Activated CD8-positive, alpha-beta memory T cell treated with anti-CD3 and anti-CD28 coated beads, Interleukin-2, amount 50 U/mL, for 24 hours (primary cell): ENCODE measurements around the gene RAI1.

Source experiments
- DNase-seq: peaks from one replicate; pipeline ENCODE4 v3.0.0-alpha.2; 2020; ENCODE audit errors: extremely low read depth

RAI1 gene

DNA sequence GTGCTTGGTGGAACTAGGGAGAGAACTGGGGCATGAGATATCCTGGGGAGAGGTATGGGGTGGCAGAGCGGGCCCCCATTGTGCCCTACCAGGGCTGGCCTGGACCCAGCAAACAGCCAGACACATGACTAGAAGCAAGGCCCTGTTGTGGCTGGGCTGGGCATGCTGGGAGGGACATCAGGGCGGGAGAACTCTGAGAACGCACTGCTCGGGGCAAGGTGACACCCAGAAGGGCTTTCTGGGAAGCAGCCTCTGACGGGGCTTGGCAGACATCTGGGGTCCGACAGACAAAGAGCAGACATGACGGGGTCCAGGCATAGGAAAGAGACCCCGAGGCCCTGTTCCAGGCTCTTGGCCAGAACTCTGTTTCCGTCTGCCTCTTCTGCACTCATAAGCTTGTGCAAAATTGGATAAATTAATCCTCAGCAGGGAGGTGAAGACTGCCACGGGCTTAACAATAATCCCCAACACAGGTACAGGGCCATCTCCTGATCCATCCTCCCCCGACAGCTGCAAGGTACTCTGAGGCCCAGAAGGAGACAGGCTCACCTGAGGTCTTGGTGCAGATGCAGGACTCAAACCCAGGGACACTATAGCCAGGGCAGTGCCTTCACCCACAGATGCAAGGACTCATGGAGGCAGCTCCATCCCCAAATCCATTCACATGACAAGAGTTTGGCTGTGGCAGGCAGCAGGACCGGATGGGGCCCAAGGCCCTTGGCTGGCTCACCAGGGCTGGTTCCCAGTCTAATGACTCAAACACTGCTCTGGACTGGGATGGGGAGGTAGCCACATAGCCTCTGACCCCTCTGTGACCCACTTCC is 150.2 kb downstream of the RAI1 start:
- no peak for DNase-seq

- DNase-seq: no peak
Observed at GRCh38 chr17:17832032-17832363, 150.7 kb downstream of the RAI1 start.

DNA sequence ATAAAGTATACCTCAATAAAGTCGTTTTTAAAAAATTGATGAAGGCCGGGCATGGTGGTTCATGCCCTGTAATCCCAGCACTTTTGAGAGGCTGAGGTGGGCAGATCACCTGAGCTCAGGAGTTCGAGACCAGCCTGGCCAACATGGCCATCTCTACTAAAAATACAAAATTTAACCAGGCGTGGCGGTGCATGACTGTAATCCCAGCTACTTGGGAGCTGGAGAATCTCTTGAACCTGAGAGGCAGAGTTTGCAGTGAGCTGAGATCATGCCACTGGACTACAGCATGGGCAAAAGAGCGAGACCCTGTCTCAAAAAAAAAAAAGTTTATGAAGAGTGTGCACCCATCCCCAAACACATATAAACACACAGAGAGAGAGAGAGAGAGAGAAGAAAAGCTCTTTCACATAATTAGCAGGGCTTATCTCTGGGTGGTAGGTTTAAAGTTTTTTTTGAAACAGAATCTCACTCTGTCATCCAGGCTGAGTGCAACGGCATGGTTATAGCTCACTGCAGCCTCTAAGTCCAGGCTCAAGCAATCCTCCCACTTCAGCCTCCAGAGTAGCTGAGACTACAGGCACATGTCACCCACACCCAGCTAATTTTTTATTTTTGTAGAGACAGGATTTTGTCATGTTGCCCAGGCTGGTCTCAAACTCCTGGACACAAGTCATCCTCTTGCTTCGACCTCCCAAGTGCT is 152.6 kb downstream of the RAI1 start:
- no peak for DNase-seq

GRCh38 chr17:17834974-17835373 is 153.7 kb downstream of the RAI1 start:
- no peak for DNase-seq

GRCh38 chr17:17835415-17836249 is 154.4 kb downstream of the RAI1 start:
- DNase-seq: no peak

DNA sequence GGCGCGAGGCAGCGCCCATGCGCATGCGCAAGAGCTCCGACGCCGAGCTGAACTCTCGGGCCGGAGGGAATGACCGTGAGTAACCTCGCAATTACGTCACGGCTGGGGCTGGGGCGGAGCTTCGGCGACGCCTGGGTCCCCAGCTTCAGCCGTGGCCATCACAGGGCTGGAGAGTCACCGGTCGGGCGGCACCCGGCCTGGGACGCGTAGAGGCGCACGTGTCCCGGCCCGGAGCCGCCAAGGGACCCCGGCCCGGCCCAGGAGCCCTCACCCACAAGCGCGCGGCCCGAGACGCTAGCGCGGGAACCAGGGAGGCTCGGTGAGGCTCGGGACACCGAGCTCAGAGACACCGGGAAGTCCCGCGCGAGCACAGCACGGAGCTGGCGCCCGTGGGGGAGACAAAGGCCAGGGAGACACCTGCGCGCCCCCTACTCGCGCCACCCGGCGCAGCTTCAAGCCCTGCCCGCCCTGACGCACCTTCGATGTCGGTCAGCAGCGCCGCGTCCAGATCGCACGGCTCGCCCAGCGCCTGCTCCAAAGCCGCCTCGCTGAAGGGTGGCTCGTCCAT is 155.1 kb downstream of the RAI1 start:
- DNase-seq: peak; percentile 93

DNA sequence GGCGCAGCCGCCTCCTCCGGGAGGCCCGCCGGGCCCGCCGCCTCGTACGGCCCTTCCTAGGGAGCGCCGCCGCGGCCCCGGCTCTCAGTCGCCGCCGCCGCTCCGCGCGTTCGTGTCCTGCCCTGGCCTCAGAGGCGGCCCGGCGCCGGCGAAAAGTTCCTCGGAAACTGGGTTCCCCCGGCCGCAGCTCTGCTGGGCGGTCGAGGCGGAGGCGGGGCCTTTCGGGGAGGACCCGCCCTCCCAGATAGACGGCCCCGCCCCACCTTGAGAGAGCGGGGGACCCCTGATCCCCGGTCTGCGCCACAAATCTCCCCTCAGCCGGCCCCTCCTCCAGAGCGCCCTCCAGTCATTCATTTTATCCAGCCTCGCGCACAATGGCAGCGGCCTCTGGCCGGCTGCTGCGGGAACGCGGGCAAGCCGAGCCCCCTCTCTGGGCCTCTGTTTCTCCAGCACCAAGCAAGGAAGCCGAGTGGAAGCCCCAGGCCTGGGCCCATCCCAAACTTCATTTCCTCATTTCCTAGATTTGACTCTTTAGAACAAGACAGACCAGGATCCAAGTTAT is 155.6 kb downstream of the RAI1 start, which contains the start of gene SREBF1:
Gene SREBF1, minus strand, starts transcription at position 169 of the 562 bp plus-strand sequence. CDS start 169 bp downstream, outside the sequence.
- DNase-seq: no peak

GRCh38 chr17:17837380-17837821 is 156.1 kb downstream of the RAI1 start:
- no peak for DNase-seq

- no peak for DNase-seq
Observed at GRCh38 chr17:17837966-17838962, 157.0 kb downstream of the RAI1 start.

DNA sequence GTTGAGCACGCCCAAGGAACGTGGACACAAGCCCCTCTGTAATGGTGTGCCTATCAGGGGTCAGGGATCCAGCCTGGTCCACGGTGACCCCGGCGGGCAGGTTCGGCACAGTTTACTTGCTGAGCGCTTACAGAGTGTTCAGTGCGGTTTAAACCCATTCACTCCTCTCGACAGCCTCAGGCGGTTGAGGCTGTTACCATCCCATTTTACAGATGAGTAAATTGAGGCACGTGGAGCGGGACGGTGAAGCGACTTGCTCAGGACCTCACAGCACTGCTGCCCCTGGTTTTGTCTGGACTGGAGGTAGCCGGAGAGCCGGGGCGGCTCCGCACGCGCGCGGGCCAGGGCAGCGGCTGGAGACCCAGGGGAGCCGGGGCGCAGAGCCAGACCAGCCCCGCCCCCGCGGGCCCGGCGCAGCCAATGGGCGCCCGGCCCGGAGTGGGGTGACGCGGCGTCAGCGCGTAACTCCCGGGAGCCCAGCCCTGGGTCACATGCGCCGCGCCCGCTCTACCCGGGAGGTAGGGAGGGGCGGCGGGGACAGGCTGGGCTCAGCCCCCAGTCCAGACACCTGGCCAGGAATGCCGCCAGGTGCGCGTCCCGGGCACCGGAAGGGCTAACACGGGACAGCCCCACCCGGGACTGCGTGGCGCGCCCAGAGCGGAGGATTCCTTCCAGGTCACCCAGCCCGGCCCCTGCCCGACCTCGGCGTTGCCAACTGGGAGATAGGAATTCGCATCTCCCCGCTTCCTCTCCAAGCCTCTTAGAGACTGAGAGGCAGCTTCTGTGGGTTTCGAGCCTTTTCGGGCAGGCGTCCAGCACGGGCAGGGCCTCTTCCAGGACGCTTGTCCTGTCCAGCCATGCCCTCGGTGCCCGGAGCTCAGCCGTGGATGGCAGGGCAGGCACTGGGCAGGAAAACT is 158.8 kb downstream of the RAI1 start:
- DNase-seq: no peak

DNA sequence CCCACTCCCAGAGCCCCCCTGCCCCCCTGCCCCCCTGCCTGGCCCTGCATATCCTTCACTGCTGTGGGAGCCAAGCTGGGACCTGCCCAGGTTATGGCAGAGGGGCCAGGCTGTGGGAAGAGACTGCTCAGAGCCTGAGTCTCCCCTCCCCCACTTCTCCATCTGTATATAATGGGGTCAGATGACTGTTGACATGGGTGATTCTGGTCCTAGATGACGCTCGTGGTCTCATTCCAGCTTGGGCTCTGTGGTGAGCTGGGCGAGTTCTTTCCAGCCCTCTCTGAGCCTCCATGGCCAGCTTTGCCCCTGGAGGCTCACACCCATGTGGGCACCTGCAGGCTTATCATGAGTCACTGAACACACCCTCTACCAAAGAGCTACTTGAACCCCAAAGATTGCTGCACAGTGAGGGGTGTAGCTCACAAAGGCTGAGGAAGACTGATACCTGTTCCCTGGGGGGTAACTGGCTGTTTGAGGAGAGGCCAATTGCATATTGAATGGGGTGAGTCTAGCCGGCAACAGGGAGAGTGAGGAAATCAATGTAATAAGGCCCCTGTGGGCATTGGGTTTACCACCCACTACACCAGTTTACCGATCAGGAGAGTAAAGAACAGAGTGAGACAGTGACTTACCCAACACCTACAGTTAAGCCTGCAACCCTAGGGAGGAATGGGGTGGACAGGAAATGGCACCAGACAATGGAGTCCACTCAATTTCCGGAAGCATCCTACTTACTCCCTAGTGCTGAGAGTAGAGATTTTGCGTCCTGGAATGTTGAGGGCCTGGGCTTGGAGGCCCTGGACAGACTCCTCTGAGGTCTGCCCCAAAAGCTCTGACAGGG is 159.7 kb downstream of the RAI1 start:
- DNase-seq: no peak

DNA sequence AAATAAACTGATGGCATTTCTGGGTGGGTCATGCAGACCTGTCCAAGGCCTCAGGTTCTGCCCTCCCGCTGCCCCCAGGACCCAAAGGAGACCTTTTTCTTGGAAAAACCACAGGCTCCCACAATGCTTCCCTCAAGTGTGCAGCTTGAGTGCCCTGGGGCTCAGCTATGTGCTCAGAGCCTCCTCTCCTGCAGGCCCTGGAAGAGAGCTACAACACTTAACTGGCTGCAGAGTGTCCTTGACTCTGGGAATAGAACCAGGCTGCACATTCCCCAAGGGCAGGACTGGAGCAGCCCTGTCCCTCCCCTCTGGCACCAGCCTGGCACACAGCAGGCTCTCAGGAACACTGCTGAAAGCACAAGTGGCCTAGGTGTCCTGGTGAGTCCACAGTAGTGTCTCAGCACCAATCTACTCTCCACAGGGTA is 160.4 kb downstream of the RAI1 start:
- no peak for DNase-seq

DNA sequence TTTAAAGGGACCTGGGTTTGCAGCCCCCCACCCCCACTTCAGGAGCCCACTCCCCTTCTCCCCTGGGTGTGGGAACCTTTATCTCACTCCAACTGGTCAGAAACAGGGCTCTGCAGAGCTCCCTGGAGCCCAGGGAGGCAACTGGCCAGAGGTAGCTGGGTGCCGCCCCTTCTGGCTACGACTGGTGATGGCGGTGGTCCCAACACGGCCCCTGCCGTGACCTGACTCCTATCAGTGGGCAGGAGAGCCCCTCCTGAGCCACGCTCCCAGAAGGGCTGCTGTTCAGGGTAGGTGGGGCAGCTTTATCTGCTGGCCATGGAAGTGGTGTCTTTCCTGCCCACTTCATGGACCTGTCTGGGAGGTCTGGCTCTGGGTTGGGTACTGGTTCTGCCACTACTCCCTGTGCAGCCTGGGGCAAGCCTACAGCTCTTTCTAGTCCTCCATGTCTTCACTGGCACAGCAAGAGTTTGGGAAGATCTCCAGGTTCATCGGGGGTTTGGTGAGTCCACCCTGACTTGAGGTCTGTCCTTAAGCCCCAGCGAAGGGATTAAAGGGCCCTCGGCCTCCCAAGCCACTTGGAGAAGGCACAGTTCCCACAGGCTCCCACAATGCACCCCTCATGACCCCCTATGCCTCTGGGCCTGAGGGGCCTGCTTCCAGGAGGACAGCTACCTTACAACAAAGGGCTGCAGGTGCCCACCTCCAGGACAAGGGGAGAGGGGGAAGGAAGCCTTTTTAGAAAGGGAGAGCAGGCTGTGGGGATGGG is 161.0 kb downstream of the RAI1 start:
- DNase-seq: no peak

DNA sequence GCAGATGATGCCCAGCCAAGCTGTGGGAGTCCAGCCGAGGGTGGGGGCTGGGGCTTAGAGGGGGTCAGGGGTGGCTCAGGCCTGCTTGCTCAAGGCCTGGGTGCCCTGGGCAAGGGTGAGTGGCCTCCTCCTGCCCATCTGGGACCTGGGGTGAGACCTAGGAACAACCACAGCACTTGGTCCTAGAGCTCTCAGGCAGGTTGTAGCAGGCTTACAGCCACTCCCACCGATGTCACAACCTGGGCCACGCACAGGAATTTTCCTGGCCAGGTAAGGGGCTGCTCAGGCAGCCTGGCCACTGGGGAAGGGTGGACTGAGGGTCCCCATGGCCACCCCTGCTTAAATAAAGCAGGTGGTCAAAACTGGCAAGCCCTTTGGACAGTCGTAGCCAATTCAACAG is 161.8 kb downstream of the RAI1 start:
- no peak for DNase-seq

DNA sequence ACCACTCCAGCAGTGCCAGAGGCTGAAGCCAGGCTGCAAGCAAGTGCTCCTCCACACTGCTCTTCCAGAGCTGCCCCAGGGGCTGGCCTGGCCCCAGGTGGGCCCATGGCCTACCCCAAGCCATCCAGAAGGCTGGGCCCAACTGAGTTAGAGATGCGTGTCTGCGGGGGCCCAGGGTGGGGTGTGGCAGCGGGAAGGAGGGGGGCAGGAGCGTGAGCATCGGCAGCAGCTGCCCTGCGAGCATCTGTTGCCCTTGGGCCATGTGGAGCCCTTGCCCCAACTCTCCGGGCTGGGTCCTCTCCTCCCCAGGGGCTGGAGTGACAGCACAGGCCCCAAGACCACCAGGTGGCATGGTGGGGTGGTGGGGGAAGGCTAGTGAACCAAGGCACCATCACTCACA is 162.8 kb downstream of the RAI1 start:
- DNase-seq: no peak

GRCh38 chr17:17844500-17844899 is 163.2 kb downstream of the RAI1 start:
- DNase-seq: no peak

GRCh38 chr17:17845046-17845775 is 164.0 kb downstream of the RAI1 start:
- DNase-seq: no peak
